T-helper 1 cell (primary cell): ENCODE measurements around the gene KRTAP5-6.

Source experiments
- DNase-seq, 5 donors: peaks; one replicate each; pipeline ENCODE4 v3.0.0-alpha.2; 2012 to 2020

KRTAP5-6 gene

DNA sequence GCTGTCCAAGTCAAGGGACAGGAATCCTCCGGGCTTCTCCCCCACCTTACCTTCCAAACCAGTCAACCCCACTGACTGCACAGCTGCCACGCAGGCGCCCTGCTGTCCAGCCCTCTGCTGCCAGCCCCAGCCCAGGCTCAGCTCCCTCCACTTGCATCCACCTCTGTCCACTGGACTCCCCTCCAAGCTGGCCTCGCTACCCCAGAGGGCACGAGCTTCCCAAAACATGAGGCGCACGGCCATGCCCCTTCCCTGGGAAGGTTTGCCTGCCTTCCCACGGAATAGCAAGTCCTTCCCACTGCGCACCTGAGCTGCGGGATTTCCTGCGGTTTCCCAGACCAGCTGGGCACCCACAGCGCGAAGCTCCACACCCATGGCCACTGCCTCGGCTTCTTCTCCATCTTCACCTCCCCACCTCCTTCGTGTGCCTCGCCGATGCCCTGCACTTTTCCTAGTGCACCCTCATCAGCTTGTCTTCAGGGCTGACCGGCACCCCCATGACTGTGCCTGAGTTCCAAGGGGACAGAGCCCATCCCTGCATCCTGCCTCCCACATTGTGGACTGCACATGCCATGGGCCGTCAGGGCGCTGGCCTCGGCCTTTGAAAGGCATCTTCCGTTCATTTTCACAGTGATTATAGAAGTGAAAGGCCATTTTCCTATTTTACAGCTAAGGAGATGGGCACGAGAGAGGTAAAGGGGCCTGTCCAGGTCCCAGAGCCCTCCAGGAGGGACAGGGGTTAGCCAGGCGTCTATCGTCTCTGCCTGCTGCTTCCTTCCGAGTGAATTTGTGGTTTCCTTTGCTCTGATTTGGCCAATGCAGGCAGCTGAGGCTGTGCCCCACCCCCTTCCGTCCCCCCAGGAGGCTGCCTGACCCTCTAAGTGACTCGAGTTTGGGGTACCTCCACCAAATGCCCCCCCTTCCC is 37.0 kb downstream of the KRTAP5-6 start:
- DNase-seq: no peak

DNA sequence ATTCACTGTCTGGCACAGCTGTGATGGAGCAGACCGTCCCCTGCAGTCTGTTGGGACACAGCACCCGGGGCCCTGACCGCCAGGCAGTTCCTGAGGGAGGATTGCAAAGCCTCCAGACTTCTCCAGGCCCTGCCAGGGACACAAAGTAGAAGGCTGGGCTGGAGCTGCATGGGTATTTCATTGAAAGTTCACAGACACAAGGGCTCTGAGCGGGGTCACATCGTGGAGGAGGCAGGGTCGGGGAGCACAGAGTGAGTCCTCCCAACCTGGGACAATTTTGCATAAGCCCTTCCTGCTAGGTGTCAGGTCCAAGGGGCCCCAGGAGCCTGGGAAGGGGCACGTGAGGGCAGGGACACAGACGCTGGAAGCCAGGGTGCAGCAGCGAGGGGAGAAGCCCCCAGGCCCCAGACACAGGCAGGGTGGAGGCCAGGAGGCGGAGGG is 37.7 kb downstream of the KRTAP5-6 start:
- DNase-seq: no peak

DNA sequence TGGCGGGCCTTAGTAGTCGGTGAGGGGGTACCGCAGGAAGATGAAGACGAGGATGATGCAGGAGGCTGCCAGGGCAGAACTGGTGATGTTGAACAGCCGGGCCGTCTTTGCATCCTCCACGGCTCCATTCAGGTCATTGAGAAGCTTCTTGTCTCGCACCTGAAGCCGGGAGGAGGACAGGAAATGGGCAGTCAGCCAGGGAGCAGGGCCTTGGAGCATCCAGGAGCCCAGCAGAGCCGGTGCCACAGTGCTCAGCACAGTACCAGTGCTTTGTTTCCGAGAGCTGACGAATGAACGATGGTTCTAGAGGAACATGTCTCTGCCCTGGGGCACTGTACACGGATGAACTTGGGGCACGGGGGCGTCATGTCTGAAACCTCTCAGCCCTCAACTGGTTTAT is 38.3 kb downstream of the KRTAP5-6 start:
- no peak for DNase-seq

DNA sequence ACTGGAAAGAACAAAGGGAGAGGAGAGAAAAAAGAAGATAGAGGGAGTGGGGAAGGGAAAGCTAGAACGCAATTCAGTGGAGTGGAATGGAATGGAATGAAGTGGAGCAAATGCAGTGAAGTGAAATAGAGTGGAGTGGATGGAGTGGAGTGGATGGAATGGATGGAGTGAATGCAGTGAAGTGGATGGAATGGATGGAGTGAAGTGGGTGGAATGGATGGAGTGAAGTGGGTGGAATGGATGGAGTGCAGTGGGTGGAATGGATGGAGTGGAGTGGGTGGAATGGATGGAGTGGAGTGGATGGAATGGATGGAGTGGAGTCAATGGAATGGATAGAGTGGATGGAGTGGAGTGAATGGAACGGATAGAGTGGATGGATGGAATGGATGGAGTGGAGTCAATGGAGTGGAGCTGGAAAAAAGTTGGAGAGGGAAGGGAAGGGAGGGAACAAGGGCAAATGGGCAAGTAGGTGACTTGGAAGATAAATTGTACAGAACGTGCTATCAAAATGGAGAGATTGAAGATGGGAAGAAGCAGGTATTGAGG is 39.5 kb downstream of the KRTAP5-6 start:
- DNase-seq: no peak

DNA sequence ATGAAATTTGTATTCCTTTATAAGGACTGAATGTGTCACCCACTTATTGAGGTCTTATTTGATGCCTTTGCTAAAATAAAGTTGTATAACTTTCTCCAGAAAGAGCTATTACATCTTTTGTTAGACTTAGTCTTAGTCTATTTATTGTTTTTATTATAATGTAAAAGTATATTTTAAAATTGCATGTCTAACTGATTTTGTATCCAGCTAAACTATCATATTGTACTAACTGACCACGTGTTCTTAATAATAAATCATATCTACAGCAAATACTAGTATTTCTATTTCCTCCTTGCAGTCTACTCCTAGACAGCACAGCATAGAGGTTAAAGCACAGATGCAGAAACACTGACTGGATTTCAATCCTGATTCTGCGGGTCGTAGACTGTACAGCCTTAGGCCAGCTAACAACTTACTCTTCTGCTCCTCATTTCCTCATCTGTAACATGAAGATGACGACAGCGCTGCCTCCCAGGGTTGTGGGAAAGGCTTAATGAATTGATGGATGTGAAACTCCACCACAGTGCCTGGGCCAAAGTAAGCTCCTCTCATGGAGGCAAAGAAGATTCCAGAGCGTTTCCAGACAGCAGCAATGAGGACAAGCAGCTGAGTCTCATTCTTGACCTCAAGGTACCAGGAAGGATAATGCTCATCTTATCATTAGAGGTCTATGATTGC is 40.2 kb downstream of the KRTAP5-6 start:
- DNase-seq: no peak

DNA sequence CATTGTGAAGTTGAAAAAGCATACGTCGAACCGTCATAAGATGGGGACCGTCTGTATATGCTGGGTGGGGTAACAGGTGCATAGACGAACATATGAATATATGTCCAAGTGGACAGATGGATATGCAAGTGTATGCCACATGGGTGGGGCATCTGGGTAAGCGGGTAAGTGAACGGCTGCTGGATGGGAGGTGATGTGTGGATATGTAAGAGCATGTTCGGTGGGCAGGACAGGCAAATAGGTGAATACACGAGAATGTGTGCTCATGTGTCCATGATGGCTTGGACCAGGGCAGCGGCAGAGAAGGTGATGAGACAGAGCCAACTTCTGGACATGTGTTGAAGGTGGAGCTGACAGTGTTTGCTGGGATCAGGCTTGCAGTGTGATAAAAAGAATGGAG is 41.4 kb downstream of the KRTAP5-6 start:
- DNase-seq: no peak

DNA sequence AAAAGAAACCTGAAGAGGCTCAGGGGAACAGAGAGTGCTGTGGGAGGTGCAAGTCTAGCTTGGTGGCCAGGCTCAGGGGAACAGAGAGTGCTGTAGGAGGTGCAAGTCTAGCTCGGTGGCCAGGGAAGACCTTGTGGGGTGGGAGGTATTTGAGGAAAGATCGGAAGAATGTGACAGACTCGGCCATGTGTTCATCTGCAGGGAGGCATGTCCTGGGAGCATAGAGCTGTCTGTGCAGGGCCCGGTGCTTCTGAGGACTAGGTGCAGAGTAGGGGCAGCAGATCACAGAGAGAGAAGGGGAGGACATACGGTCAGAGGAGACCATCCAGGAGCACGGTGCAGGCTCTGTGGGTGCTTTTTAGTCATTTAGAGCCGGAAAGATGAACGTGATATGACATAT is 42.6 kb downstream of the KRTAP5-6 start:
- no peak for DNase-seq

DNA sequence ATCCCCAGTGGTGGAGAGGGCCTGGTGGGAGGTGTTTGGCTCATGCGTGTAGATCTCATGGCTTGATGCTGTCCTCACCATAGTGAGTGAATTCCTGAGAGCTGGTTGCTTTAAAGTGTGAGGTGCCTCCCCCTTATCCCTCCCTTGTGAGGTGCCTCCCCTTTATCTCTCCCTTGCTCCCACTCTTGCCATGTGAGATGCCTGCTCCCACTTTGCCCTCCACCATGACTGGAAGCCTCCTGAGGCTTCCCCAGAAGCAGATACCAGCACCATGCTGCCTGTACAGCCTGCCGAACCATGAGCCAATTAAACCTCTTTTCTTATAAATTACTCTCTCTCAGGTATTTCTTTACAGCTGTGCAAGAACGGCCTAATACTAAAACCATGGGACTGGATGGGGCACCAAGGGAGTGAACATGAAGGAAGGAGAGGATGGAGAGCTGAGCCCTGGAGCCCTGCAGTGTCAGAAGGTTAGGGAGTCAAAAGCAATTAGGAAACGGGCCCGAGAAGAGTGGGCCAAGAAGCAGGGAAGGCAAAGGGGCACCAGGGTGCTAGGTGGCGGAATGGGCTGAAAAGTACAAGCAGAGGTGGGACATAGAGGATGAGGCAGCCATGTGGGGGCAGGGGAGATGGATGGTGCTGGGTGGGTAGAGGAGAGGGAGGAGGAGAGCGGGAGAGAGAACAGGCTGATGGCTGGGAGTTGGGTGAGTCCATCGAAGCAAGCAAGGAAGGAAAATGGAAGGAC is 44.0 kb downstream of the KRTAP5-6 start:
- no peak for DNase-seq

DNA sequence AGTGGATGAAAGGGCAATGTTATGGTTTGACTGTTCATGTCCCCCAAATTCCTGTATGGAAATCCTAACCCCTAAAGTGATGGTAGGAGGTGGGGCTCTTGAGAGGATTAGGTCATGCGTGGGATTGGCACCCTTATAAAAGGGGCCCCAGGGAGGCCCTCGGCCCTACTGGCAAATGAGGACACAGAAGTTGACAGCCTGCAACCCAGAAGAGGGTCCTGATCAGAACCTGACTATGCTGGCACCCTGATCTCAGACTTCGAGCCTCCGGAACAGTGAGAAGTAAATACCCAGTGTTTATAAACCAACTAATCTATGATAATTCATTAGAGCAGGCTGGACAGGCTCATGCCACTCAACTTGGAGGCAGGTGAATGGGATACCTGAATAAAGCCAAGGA is 44.7 kb downstream of the KRTAP5-6 start:
- DNase-seq: no peak

DNA sequence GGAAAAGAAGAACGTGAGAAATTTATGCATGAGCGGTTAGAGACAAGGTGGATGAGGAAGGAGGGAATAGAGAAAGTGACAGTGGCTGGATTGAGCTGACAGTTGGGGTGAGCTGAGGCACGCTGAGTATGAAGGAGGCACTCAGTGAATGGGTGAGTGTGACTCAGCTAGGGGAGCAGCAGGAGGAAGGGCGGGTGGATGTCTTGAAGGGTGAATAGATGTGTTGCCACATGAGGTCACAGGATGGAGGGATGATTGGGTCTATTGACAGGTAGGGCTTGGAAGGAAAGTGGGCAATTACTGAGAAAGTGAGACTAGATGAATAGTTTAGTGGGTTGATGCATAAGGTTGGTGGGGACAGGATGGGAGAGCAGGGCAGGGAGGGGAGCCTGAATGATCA is 45.4 kb downstream of the KRTAP5-6 start:
- no peak for DNase-seq

DNA sequence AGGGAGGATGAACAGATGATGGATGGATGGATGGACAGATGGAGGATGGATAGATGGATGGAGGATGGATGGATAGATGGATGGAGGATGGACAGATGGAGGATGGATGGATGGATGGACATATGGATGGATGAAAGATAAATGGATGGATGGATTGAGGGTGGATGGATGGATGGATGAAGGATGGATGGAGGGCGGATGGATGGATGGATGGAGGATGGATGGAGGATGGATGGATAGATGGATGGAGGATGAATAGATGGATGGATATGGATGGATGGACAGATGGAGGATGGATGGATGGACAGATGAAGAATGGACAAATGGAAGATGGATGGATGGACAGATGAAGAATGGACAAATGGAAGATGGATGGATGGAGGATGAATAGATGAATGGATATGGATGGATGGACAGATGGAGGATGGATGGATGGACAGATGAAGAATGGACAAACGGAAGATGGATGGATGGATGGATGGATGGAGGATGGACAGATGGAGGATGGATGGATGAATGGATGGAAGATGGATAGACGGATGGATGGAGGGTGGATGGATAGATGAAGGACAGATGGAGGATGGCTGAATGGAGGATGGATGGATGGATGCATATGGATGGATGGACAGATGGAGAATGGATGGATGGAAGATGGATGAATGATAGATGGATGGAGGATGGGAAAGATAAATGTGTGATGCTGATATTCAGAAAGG is 46.0 kb downstream of the KRTAP5-6 start:
- no peak for DNase-seq

DNA sequence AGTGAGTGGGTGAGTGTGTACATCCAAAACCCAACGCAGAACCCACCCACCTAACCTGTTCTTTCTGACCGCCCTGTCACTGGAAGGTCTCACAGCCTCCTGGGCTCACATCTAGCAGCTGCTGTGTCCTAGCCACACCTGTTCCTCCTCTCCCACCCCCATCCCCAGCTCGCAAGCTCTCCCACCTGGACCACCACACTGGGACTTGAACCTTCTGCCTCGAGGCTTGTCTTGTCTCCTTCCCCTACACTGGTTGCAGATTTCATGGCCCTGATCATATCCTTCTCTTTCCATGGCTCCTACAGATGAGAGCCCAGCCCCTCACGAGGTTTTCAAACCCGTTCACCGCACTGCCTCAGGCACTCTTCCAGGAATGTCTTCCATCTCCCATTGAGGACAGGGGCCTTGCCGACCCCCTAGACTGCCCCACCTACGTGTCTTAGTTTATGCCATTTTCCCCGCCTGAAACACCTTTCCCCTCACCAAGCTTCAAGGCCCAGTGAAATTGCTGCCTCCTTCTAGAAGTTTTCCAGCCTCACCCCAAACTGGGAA is 46.7 kb downstream of the KRTAP5-6 start:
- no peak for DNase-seq

DNA sequence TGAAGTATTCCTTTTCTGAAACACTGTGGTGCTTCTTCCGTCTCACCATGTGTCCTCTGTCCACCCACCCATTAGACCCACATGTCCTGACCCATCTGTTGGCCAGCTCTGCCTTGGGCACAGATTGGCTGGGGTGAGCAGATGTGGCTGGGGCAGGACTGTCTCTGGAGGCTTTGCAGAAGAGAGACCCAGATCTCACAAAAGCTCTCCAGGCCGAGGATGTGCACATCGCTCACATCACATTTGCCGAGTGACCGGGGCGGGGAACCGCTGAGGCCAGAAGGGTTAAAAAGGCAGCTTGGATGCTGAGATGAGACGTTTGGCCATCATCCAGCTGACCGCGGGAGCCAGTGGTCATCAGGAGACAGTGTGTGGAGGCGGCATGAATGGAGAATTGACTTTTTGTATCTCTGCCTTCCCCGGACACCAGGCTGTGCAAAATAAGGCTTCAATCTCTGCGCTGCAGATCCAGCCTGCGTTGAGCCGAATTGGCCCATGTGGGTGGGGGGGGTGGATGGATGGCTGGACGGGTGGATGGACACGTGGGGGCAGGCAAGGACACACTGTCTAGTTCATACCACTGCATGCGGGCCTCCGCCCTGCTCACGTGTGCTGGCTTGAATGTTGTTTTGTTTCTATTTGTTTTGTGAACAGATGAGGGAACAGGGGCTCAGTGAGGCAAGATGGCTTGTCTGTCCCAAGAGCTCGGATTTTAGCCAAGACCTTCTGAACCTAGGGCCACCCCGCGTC is 47.3 kb downstream of the KRTAP5-6 start:
- DNase-seq: no peak

DNA sequence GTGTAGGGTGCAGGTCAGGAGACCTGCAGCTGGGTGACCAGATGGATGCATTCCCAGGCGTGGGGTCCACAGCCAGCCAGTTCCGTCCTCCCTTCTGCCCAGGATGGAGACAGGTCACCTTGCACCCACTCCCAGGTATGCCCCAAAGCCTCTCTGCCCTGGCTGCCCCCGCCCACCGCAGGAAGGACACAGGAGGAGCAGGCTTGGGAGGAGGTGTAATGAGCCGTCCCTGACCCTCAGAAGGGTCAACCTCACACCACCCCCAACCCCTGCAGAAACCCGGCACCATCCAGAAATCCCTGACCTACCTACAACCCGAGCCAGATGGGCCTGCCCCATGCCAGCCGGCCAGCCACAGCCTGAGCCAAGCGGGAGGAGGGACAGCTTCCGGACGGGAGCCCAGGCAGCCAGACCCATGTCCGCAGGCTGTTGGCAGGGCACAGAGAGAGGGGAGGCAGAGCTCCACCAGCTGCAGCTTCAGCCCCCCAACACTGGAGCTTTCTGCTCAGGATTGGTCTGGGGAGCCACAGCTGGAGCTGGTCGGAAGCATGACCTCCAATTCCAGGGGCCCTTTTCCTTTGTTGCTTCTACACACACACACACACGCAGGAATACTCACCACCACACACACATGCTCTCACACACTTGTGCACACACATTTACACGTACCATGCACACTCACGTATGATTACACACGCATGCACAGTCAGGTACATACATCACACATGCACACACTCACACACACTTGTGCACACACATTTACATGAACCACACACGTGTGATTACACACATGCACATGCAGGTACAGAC is 48.1 kb downstream of the KRTAP5-6 start:
- no peak for DNase-seq

DNA sequence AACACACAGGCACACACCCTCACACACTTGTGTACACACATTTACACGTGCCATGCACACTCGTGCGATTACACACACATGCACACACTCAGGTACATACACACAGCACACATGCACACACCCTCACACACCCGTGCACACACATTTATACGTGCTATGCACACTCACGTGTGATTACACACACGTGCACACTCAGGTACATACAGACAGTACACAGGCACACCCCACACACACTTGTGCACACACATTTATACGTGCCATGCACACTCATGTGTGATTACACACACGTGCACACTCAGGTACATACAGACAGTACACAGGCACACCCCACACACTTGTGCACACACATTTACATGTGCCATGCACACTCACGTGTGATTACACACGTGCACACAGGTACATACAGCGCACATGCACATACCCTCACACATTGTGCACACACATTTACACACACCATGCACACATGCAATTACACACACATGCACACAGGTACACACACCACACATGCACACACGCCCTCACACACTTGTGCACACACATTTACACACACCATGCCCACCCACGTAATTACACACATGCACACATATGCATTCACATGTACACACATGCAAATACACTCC is 48.8 kb downstream of the KRTAP5-6 start:
- DNase-seq: no peak

DNA sequence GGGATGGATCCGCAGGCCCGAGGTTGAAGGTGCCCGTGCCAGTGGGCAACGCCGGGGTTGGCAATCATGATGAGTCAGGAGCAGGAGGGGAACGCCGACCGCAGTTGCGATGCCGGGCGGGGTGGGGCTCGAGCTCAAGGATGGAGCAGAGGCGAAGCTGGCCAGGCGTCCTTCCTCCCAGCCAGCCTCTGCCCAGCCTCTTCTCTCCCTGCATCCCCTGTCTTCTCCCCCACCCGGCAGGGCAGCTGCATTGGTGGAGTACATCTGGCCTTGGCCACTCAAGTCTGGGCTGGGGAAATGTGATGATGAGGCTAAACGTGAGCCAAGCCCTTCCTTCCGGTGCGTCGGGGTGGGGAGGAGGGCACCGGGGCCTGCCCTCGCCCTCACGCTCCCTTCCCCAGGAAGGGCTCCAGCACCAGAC is 49.5 kb downstream of the KRTAP5-6 start:
- DNase-seq: no peak

DNA sequence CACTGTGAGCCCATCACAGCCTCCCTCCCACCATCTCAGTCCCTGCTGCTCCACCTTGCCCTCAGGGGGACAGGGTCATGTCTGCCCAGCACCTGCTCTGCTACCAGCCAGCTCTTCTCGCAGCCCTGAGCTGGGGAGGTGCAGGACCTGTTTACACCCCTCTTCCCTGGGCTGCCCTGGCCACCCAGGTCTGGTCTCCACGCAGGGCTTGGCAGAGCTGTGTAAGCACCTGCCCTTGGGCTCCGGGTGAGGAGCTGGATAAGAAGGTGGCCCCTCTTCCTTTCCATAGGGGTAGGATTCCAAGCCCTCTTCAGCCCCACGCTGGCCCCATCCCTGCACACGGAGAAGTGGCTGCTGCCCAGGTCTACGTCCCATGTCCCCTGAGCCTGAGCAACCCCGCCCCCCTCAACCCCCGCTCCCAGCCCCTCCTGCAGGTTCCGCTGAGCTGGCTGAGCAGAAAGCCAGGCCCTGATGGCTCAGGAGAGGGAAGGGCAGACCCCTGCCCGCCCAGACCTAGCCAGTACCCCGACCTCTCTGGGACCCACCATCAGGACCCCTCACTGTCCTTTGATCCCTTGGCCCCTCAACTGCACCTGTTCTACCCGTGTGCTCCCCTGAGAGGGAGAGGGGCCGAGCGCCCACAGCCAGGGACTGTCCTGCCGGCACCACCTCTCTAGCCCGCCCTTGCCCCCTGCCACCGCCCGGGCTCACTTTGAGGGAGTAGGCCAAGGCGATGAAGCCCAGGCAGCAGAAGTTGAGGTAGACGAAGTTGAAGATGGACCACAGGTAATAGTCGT is 50.2 kb downstream of the KRTAP5-6 start:
- no peak for DNase-seq
